HUES6 (cell line): ENCODE results near the gene RITA1.
A peak's percentile ranks its signal among the peaks of the same experiment; 100 is the strongest.

Source experiments
- H3K27ac ChIP-seq: 2 replicates; pipeline ENCODE4 v1.7.0; 2013; ENCODE audit warnings: low read depth, mild to moderate bottlenecking, low read length, inconsistent platforms
- H3K27me3 ChIP-seq: 2 replicates; pipeline ENCODE4 v1.6.1; 2013; ENCODE audit warnings: low read length; ENCODE audit not compliant: control insufficient read depth, insufficient read depth
- H3K36me3 ChIP-seq: 2 replicates; pipeline ENCODE4 v1.6.1; 2013; ENCODE audit warnings: low read length; ENCODE audit not compliant: control insufficient read depth, insufficient read depth
- H3K4me1 ChIP-seq: 2 replicates; pipeline ENCODE4 v1.6.1; 2013; ENCODE audit warnings: low read length; ENCODE audit not compliant: control insufficient read depth, insufficient read depth
- H3K4me3 ChIP-seq: 2 replicates; pipeline ENCODE4 v1.5.1; 2013; ENCODE audit warnings: low read depth, low read length
- H3K9ac ChIP-seq: one replicate; pipeline ENCODE4 v1.6.1; 2013; ENCODE audit warnings: mild to moderate bottlenecking, low read length
- H3K9me3 ChIP-seq: 2 replicates; pipeline ENCODE4 v1.6.1; 2013; ENCODE audit warnings: low read depth, low read length; ENCODE audit not compliant: control insufficient read depth, insufficient read depth

RITA1 gene

GRCh38 chr12:113143959-113144358 lies 41.6 kb upstream of the RITA1 start:
- Histone ChIP-seq H3K4me1 (peaks cover under 1% of the 10 kb centered on the region; the same call in 1 of the 2 replicates), H3K9ac (no peak overlapping the region), H3K27ac (no peak overlapping the region), H3K4me3 (no peak overlapping the region), H3K36me3 (no peaks in the 10 kb centered on the region), H3K27me3 (no peaks in the 10 kb centered on the region), H3K9me3 (peaks cover 7% of the 10 kb centered on the region; the same call in 1 of the 2 replicates)

DNA sequence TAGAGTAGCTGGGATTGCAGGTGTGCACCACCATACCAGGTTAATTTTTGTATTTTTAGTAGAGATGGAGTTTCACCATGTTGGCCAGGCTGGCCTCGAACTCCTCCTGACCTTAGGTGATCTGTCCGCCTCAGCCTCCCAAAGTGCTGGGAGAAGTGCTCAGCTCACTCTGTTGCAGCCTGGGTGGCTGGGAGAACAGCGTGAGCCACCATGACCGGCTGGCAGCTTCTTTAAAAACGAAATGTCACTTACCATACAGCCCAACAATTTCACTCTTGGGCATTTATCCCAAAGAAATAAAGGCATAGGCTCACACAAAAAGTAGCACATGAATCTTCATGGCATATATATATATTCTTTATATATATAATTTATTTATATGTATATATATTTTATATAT lies 40.7 kb upstream of the RITA1 start:
- H3K4me1 ChIP-seq = peaks cover 8% of the 10 kb centered on the region
- H3K9ac ChIP-seq = no peak overlapping the region
- H3K9me3 ChIP-seq = peaks cover 7% of the 10 kb centered on the region; the same call in 1 of the 2 replicates
- no peak overlapping the region for H3K4me3 ChIP-seq
- no peak overlapping the region for H3K27ac ChIP-seq
- H3K27me3 ChIP-seq = peaks cover under 1% of the 10 kb centered on the region; the same call in 1 of the 2 replicates
- no peaks in the 10 kb centered on the region for H3K36me3 ChIP-seq

- Histone ChIP-seq H3K9ac (no peak overlapping the region), H3K27ac (no peak overlapping the region), H3K36me3 (no peaks in the 10 kb centered on the region), H3K4me3 (no peak overlapping the region), H3K9me3 (peaks cover 7% of the 10 kb centered on the region; the same call in 1 of the 2 replicates), H3K4me1 (peaks cover 16% of the 10 kb centered on the region), H3K27me3 (peaks cover 12% of the 10 kb centered on the region)
Measured at GRCh38 chr12:113145720-113146551, 39.6 kb upstream of the RITA1 start.

DNA sequence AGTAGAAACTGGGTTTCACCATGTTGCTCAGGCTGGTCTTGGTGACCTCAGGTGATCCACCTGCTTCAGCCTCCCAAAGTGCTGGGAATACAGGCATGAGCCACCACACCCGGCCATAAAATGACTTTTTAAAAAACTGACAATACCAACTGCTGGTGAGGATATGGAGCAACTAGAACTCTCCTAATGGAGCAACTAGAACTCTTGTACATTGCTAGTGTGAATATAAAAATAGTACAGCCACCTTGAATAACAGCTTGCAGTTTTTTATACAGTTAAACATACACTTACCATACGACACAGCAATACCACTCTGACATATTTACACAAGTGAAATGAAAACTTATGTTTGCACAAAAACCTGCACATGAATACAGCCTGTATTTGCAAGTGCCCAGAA lies 38.5 kb upstream of the RITA1 start:
- H3K27me3 ChIP-seq = peaks cover 20% of the 10 kb centered on the region
- no peak overlapping the region for H3K27ac ChIP-seq
- peaks cover 7% of the 10 kb centered on the region; the same call in 1 of the 2 replicates for H3K9me3 ChIP-seq
- no peak overlapping the region for H3K4me3 ChIP-seq
- H3K36me3 ChIP-seq = no peaks in the 10 kb centered on the region
- H3K9ac ChIP-seq = no peak overlapping the region
- peaks cover 16% of the 10 kb centered on the region for H3K4me1 ChIP-seq

DNA sequence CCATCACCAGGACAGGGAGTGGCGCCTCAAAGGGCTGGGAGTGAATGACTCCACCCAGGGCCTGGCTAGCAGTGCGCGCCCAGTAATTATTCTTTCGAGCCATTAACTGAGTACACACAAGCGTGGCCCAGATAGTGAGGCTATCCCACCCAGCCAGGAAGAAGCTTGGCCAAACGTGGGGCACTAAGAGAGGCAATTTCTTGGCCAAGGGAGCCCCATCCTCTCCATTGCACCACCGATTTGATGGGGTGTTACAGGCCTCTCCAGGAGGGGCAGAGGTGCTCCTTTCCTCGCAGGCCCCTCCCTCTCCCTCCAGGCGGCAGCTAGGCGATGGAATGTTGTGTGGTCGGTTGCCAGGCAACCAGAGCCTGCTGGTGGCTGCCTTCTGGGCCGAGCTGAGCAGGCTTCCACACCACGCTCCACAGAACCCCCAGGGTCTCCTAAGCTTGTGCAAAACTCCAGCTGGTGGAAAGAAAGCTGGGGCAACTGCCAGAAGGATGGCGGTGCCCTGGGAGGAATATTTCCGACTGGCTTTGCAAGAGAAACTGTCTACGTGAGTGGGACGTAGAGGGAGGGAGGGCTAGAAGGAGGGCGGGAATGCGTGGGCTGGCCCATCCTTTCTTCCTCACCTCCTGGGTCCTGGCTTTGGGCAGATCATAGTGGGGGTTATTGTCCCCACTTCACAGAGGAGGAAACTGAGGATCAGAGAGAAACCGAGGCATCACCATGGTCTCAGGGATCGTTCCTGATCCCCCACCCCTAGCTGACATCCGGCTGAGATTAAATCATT lies 36.0 kb upstream of the RITA1 start, which contains the start of gene CFAP73:
Gene CFAP73, plus strand, starts transcription at position 364 of the 790 bp plus-strand sequence. Its CDS starts 134 bp downstream, at position 498.
- H3K4me3 ChIP-seq = peak within 1 kb of the TSS; percentile 29; the same call in 1 of the 2 replicates
- no peak within 1 kb of the TSS for H3K27ac ChIP-seq
- H3K4me1 ChIP-seq = peaks cover 23% of the 10 kb centered on the region
- H3K36me3 ChIP-seq = no peaks in the 10 kb centered on the region
- peaks cover 46% of the 10 kb centered on the region for H3K27me3 ChIP-seq
- peaks cover 7% of the 10 kb centered on the region; the same call in 1 of the 2 replicates for H3K9me3 ChIP-seq
- no peak within 1 kb of the TSS for H3K9ac ChIP-seq

DNA sequence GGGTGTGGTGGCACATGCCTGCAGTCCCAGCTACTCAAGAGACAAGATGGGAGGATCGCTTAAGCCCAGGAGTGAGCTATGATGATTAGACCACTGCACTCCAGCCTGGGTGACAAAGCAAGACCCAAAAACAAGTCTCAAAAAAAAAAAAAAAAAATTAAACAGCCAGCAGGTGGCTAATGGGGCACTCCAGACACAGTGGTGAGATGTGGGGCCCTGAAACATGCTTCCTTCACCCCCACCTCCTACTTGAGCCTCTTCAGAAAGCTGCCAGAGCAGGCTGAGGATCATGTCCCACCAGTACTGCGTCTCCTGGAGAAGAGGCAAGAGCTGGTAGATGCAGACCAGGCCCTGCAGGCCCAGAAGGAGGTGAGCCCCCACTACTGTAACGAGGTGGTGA lies 33.9 kb upstream of the RITA1 start:
- Histone ChIP-seq H3K4me3 (no peak overlapping the region), H3K36me3 (no peaks in the 10 kb centered on the region), H3K4me1 (peaks cover 23% of the 10 kb centered on the region), H3K27me3 (peaks cover 61% of the 10 kb centered on the region), H3K9ac (no peak overlapping the region), H3K9me3 (peaks cover 7% of the 10 kb centered on the region; the same call in 1 of the 2 replicates), H3K27ac (no peak overlapping the region)

GRCh38 chr12:113152196-113152834 lies 33.2 kb upstream of the RITA1 start:
- no peak overlapping the region for H3K27ac ChIP-seq
- peak overlapping the region; percentile 67 for H3K4me3 ChIP-seq
- H3K36me3 ChIP-seq = no peaks in the 10 kb centered on the region
- peaks cover 23% of the 10 kb centered on the region for H3K4me1 ChIP-seq
- H3K9ac ChIP-seq = no peak overlapping the region
- peaks cover 61% of the 10 kb centered on the region for H3K27me3 ChIP-seq
- H3K9me3 ChIP-seq = 0 out of 2 replicates have a peak, but pooled peaks cover 3% of the 10 kb centered on the region

- Histone ChIP-seq H3K9ac (peak overlapping the region; percentile 21), H3K27me3 (peaks cover 61% of the 10 kb centered on the region), H3K4me1 (peaks cover 23% of the 10 kb centered on the region), H3K27ac (no peak overlapping the region), H3K36me3 (peaks cover 7% of the 10 kb centered on the region), H3K9me3 (no peaks in the 10 kb centered on the region), H3K4me3 (peak overlapping the region; percentile 67)
Measured at GRCh38 chr12:113152835-113153814, 32.4 kb upstream of the RITA1 start.

DNA sequence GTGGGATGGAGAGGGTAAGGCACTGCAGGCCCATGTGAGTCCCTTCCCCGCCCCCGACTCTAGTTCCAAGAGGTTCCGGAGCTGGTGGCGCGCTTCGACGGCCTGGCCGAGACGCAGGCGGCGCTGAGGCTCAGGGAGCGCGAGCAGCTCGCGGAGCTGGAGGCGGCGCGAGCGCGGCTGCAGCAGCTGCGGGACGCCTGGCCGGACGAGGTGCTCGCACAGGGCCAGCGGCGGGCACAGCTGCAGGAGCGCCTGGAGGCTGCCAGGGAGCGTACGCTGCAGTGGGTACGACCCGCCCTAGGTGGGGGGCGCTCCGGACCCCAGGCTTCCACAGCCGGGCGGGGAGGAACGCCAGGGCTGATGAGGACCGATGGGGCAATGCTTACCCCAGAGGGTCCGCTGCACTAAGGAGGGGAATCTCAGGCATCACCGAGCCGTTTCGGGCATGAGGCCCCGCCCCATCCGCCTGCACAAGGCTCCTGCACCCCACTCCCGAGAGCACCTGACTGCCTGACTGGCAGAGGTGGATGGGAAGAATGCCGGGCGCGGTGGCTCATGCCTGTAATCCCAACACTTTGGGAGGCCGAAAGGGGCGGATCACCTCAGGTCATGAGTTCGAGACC lies 31.1 kb upstream of the RITA1 start:
- no peak overlapping the region for H3K9ac ChIP-seq
- no peaks in the 10 kb centered on the region for H3K9me3 ChIP-seq
- peaks cover 21% of the 10 kb centered on the region for H3K36me3 ChIP-seq
- H3K27me3 ChIP-seq = peaks cover 61% of the 10 kb centered on the region
- peaks cover 18% of the 10 kb centered on the region for H3K4me1 ChIP-seq
- peak overlapping the region; percentile 48 for H3K4me3 ChIP-seq
- no peak overlapping the region for H3K27ac ChIP-seq
